SH-SY5Y (cell line): Measurements from ENCODE around the gene PDIA2.

Experiments used
- GATA2 ChIP-seq: IDR thresholded peaks from 2 replicates; pipeline ENCODE4 v1.6.1; 2011; ENCODE audit warnings: mild to moderate bottlenecking, low read depth, low read length
- GATA3 ChIP-seq: IDR thresholded peaks from 2 replicates; pipeline ENCODE4 v1.6.1; 2011; ENCODE audit warnings: low read depth, mild to moderate bottlenecking, low read length, moderate library complexity

GRCh38 chr16:336269-336668 is 53.3 kb downstream of the PDIA2 start:
- TF ChIP-seq GATA2 = no peak
- no peak for TF ChIP-seq GATA3
